Measurements from ENCODE around the gene PHF1.

DNA sequence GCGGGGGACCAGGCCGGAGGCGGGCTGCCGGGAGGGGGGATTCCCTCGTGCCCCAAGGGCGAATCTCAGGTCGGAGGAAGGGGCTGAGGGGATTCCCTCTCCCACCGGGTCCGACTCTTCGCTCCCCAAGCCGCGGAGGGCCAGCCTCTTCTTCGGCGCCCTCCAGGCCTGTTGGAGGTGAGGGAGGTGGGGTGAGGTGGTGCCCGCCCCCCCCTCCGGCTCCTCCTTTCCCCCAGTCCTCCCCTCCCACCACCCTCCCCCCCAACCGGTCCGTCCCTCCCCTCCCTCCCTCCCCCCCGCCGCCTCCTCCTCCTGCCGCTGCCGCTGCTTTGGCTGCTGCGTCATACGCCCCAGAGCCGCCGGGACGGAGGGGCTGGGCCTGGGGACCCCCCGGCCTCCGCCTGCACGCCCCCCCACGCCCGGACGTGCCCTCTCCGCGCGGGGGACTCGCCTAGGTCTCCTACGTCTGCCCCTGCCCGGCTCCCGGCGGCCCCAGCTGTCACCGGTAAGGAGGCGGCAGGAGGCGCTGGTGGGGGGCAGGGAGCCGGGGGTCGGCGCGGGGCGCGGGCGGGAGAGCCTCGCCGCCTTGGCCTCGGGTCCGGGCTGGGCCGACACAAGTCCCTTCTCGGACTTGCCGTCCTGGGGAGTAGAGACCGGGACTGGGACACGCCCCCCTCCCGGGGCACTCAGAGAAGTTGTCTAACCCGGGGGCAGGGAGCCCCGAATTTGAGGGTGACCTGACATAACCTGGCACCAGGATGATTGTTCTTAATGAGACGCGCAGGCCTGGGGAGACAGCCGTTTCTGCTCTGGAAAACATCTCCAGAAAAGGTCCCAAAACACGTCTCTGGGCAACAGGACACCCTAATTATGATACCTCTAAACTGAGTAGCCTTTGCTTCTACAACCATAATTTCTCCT, at the start of gene PHF1:
- TF ChIP-seq, protein P1, sequence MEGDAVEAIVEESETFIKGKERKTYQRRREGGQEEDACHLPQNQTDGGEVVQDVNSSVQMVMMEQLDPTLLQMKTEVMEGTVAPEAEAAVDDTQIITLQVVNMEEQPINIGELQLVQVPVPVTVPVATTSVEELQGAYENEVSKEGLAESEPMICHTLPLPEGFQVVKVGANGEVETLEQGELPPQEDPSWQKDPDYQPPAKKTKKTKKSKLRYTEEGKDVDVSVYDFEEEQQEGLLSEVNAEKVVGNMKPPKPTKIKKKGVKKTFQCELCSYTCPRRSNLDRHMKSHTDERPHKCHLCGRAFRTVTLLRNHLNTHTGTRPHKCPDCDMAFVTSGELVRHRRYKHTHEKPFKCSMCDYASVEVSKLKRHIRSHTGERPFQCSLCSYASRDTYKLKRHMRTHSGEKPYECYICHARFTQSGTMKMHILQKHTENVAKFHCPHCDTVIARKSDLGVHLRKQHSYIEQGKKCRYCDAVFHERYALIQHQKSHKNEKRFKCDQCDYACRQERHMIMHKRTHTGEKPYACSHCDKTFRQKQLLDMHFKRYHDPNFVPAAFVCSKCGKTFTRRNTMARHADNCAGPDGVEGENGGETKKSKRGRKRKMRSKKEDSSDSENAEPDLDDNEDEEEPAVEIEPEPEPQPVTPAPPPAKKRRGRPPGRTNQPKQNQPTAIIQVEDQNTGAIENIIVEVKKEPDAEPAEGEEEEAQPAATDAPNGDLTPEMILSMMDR (conservative IDR thresholded peaks at IDR 0.05; ENCODE audit: low read length): 0 out of 2 replicates have a peak, but pooled peaks have one; percentile 19
- no peak for TF ChIP-seq EZH2phosphoT487 (IDR thresholded peaks at IDR 0.05; ENCODE audit: borderline replicate concordance)

All from Loucy (cell line).